GM23248 (cell line): ENCODE results near the gene C6orf15.

Experiments
- EZH2 ChIP-seq: fragments of 200-600 bp; sonication (generic); IDR thresholded peaks from 2 replicates; pipeline ENCODE4 v1.6.1; 2018; ENCODE audit warnings: antibody characterized with exemption, mild to moderate bottlenecking; ENCODE audit not compliant: insufficient read depth, poor library complexity, severe bottlenecking
- EZH2phosphoT487 ChIP-seq: fragments of 200-600 bp; sonication (generic); IDR thresholded peaks from 2 replicates; pipeline ENCODE4 v1.6.1; 2018; ENCODE audit warnings: antibody characterized with exemption, moderate library complexity, mild to moderate bottlenecking, low read depth; ENCODE audit not compliant: insufficient read depth

DNA sequence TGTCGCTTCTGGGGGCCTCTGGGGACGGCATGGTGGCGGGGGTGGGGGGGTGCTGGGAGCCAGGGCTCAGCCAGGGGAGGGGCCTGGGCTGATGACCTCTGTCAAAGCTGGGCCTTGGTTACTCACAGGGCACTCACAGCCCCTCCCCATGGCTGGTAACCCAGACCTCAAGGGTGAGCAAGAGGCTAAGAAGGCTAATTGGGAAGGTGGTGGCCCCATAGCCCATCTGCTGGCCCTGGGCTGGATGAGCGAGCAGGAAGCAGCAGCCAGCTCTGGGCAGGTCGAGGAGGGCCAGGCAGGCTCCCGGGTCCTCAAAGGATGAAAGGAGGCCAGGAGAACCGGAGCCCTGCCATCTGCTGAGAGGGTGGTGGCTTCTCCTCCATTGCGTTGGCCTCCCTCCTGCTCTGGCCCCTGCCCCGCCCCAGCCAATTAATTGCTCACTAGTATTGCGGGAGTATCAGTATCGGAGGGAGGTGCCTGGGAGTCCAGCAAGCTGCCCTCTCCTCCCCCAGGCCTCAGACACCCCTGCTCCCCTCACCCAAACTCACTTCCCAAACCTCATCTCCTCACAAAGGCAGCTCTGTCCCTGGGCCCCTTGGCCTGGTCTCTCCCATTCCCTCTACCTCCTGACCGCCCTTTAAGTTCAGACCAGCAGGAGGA lies 8.9 kb upstream of the C6orf15 start:
- no peak for TF ChIP-seq EZH2
- no peak for TF ChIP-seq EZH2phosphoT487
